T-helper 22 cell (primary cell): ENCODE results near the gene ZNF787.
A peak's percentile ranks its signal among the peaks of the same experiment; 100 is the strongest.

Experiments
- DNase-seq: peaks from one replicate; pipeline ENCODE4 v3.0.0-alpha.2; 2020; ENCODE audit warnings: low read depth

The ZNF787 gene

GRCh38 chr19:56142897-56143434 is 21.9 kb upstream of the ZNF787 start:
- DNase-seq = no peak

DNA sequence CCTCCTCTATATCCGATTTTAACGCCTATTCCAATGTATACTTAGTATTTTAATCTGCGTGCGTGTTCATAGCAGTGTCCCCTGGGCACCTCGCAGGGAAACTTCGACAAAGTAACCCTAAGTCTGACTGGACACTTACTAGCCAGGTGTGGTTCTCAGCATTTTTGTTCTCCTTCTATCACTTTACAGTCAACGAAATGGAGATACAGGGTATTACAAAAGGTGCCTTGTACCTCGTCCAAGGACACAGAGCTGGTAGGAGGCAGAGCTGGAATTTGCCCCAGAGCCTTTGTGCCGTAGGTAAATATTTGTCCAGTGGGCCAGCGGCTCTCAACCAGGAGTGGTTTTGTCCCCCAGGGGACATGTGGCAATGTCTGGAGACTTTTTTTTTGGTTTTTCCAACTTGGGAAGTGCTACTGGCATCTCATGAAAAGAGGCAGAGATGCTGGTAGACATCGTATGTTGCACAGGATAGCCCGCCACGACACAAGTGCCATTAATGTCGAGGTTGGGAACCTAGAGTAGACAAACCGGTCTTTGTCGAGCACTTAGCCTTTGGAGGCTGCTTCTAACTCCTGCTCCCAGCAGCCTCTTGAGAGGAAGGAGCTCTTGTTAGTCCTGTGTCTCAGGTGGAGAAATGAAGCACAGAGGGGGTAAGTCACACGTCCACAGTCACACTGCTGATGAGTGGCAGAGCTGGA is 21.1 kb upstream of the ZNF787 start:
- no peak for DNase-seq

- no peak for DNase-seq
These were observed 20.4 kb upstream of the ZNF787 start for GRCh38 chr19:56141417-56141993.

GRCh38 chr19:56140583-56141416 is 19.7 kb upstream of the ZNF787 start, which contains the start of gene ZNF444:
ZNF444 (plus strand) TSS chr19:56141287; CDS start chr19:56146912, 5,625 bp downstream.
- DNase-seq = peak; percentile 100

- DNase-seq = no peak
These were observed 18.9 kb upstream of the ZNF787 start for GRCh38 chr19:56139847-56140582.

- no peak for DNase-seq
These were observed 17.0 kb upstream of the ZNF787 start for GRCh38 chr19:56138069-56138468.

GRCh38 chr19:56137405-56137804 is 16.3 kb upstream of the ZNF787 start:
- no peak for DNase-seq

GRCh38 chr19:56136362-56136761 is 15.3 kb upstream of the ZNF787 start:
- no peak for DNase-seq

DNA sequence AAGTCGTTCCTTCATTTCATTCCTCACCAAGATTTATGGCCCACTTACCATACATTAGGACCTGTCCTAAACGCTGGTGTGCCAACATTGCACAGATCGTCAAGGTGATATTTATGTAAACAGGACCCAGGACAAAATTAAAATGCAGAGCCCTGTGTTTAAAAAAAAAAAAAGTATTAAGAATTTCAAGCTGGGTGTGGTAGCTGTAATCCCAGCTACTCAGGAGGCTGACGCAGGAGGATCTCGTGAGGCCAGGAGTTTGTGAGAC is 13.5 kb upstream of the ZNF787 start:
- no peak for DNase-seq

- DNase-seq = no peak
These were observed 13.0 kb upstream of the ZNF787 start for GRCh38 chr19:56133858-56134653.

GRCh38 chr19:56132316-56132822 is 11.3 kb upstream of the ZNF787 start:
- DNase-seq = no peak

DNA sequence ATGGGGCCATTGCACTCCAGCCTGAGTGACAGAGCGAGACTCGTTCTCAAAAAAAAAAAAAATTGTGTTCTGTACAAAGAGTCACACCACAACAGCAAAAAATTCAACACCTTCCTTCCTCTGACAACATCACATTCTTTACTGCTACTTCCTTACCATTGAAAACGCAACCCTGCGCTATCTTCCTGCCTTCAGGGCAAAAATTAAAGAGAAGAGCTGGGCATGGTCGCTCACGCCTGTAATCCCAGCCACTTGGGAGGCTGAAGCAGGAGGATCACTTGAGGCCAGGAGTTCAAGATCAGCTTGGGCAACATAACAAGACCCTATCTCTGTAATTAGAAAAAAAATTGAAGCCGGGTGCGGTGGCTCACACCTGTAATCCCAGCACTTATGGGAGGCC is 10.6 kb upstream of the ZNF787 start:
- DNase-seq = no peak

DNA sequence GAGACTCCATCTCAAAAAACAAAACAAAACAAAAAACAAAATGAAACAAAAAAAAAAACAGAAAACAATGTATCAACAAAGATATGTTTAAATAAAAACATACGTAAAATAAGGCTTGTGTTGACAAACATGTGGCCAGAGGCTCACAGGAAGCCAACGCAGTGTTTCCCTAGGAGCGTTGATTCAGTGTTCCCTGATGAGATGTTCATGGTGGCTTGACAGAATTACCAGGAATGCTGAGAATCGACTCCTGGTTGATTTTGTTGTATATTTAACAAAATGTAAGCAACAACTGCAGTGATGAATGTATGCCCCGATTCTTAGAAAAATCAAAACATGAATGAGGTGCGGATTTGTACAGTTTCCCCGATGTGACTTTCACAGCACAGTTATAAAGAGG is 8.9 kb upstream of the ZNF787 start:
- no peak for DNase-seq

DNA sequence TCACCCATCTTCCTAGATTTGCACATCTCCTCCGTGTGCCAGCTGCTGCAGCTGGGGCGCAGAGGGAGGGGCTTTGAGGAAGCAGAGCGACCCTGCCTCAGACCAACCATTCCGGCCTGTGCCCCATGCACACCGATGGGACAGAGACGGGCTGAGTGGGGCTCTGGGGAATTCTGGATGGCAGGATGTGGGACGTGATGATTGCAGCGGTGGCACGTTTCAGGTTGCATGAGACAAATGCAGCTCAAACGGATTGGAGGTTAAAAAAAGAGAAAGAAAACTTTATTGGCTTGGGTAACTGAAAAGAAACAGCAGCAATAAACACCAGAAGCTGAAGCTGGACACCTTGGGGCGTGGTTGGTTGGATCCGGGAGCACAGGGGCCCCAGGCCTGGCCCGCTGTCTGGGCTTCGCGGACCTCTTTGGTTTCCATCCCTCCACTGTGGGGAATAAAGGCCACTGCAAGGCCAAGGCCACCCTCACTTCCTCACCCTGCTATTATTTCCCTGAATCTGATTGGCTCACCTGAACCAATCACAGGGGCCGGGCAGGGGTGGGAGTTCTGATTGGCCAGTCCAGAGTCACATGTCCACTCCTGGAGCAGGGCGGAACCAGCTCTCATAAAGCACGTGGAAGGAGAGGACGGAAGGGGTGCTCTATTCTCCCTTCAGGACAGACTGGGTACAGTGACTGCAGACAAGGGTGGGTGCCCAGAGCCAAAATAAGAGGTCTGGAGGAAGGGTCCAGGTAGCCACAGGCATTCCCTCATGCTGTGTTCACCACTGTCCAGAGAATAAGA is 6.1 kb upstream of the ZNF787 start:
- DNase-seq = no peak

DNA sequence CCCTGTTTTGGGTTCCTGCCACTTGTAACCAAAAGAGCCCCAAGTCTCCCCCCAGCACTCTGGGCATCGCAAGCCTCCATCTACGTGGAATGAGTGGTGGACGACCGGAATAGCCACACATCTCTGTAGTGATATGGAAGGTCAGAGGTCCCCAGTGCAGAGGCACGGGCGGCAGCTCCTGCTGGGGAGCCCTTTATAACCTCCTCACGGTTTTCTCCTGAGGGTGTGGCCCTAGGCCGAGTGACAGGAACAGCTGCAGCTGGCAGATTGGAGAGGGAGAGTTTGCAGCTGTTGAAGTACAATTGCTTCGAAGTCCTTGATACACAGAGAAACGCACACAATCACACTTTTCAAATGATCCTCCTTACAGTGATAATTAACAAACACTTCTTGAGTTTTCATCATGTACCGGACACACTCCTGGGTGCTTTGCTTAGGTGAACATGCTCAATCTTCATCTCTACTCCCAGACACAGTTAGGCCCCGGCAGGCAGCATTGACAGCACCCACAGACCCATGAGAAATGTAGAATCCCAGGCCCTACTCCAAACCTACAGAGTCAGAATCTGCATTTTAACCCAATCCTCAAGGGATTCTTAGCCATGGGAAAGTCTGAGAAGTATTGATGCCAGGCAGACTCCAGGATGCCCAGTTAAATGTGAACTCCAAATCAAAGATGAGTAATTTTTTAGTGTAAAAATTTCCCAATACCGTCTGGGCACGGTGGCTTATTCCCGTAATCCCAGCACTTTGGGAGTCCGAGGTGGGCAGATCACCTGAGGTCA is 4.9 kb upstream of the ZNF787 start:
- DNase-seq = no peak

DNA sequence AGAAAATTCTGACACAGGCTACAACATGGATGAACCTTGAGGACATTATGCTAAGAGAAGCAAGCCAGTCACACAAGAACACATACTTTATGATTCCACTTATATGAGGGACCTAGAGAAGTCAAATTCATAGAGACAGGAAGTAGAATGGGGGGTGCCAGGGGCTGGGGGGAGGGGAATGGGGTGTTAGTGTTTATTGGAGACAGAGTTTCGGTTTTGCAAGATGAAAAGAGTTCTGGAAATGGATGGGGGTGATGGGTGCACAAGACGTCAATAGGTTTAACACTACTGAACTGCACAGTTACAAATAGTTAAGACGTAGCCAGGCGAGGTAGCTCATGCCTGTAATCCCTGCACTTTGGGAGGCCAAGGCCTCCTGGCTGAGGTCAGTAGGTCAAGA is 3.5 kb upstream of the ZNF787 start:
- DNase-seq = no peak

DNA sequence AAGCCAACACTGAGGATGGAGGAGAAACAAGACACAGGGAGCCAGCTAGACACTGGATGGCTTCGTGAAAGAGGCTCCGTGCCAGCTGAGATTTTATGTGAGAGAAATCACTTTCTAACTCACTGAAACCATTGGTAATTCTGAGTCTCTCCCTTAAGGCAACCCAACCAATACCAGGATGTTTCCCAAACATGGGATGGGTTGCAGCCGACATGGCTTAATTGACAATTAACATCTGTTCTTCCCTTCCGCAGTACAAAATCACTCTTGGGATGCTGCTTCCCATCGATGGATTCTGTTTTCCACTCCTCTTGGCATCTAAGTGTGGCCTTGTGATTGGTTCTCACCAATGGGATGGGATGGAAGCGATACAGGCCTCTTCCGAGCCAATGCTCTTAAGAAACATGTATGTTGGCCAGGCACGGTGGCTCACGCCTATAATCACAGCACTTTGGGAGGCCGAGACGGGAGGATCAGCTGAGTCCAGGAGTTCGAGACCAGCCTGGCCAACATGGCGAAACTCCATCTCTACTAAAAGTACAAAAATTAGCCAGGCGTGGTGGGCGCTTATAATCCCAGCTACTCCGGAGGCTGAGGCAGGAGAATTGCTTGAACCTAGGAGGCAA is 2.3 kb upstream of the ZNF787 start:
- no peak for DNase-seq

DNA sequence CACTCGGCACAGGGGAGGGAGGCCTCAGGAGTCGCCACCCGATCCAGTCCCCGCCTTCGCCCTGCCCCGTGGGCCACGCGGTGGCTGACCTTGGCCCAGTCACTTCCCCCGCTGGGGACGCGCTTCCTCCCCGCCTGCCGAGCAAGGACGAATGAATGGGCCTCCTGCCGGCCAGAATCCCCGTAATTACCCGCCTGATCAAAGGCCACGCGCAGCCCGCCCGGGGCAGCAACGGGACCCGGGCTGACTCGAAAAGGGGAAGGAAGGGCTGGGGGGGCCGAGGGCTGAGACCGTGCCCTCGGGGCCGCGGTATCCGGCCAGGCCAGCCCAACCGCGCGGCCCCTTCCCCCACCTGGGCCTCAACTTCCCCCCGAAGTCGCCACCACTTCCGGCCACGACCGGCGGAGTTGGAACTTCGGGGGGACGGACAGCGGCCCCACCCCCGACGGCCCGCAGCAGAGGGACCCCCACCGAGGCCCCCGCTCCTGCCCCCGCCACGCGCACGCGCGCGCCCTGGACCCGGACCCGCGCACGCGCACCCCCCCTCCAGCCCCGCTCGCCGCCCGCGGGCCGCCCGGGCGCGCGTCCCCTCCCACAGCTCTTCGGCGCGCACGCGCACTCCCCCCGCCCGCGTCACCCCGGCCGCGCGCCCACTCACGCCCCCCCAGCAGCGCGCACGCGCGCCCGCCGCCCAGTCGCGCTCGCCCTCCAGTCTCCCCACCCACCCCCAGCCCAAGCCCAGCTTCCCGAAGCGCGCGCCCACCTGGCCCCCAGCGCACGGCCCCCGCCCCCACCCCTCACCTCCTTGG is 520 bp downstream of the ZNF787 start:
- peak; percentile 67 for DNase-seq
